H1 (cell line): Measurements from ENCODE around the gene HIVEP2. TPM values are rescaled to one million over a fixed set of nuclear protein-coding genes. Genes with fewer than 3 reads are reported as not detected.

Experiments used
- CTCF ChIA-PET: fragments of 300-600 bp; sonication (Branson Sonifier 250); formaldehyde crosslinking; loops from one replicate; lab custom pipeline; 2021; ENCODE audit not compliant: partially characterized antibody; lab: Charles Lee
- POLR2A ChIA-PET: fragments of 300-600 bp; sonication (Branson Sonifier 250); formaldehyde crosslinking; loops from one replicate; lab custom pipeline; 2021; ENCODE audit warnings: inconsistent platforms; ENCODE audit not compliant: partially characterized antibody; lab: Charles Lee
- DNase-seq, 2 experiments: peaks; one replicate each; pipeline versions ENCODE4 v3.0.0 to v3.0.0-alpha.2; 2010 to 2022; ENCODE audit warnings: low spot score in 2 of 2, low read depth in 1 of 2, mixed read lengths in 1 of 2
- FAIRE-seq: peaks from 2 replicates; lab custom pipeline; 2011; peaks lifted over from hg19 to GRCh38; lab: Jason Lieb, UNC
- H2AFZ ChIP-seq: 2 replicates; pipeline ENCODE4 v1.8.1; 2012; ENCODE audit warnings: low read length, inconsistent platforms
- H2AK5ac ChIP-seq: 2 replicates; pipeline ENCODE4 v1.6.1; 2013; ENCODE audit warnings: low read depth, low read length
- H2BK120ac ChIP-seq: replicated peaks from 2 replicates; pipeline ENCODE3; 2013; ENCODE audit warnings: low read depth, low read length, inconsistent platforms
- H2BK12ac ChIP-seq: 2 replicates; pipeline ENCODE4 v1.6.1; 2013; ENCODE audit warnings: low read depth, low read length
- H2BK15ac ChIP-seq: 2 replicates; pipeline ENCODE4 v1.6.1; 2013; ENCODE audit warnings: low read length
- H2BK20ac ChIP-seq: 2 replicates; pipeline ENCODE4 v1.6.1; 2013; ENCODE audit warnings: low read length
- H2BK5ac ChIP-seq: 2 replicates; pipeline ENCODE4 v1.6.1; 2013; ENCODE audit warnings: low read depth, low read length
- H3K14ac ChIP-seq: 2 replicates; pipeline ENCODE4 v1.6.1; 2013; ENCODE audit warnings: inconsistent platforms; ENCODE audit not compliant: insufficient read length
- H3K18ac ChIP-seq: 2 replicates; pipeline ENCODE4 v1.6.1; 2013; ENCODE audit warnings: low read length; ENCODE audit errors: extremely low read depth
- H3K23ac ChIP-seq: 2 replicates; pipeline ENCODE4 v1.6.1; 2013; ENCODE audit warnings: inconsistent platforms; ENCODE audit not compliant: insufficient read length
- H3K23me2 ChIP-seq: 2 replicates; pipeline ENCODE4 v1.6.1; 2013; ENCODE audit warnings: low read depth, low read length
- H3K27ac ChIP-seq: 2 replicates; pipeline ENCODE4 v1.6.1; 2011; ENCODE audit warnings: low read depth, low read length, inconsistent platforms
- H3K27me3 ChIP-seq, 4 experiments: replicated peaks in 1 of 4; 1 replicate in 1 of 4; 2 replicates in 3 of 4; pipeline versions ENCODE4 v1.6.1 to v1.8.1; 2011 to 2013; ENCODE audit warnings: low read length in 3 of 4, mild to moderate bottlenecking in 3 of 4, inconsistent platforms in 2 of 4, mixed read lengths in 2 of 4, moderate library complexity in 1 of 4; ENCODE audit not compliant: control insufficient read depth in 3 of 4, insufficient read depth in 3 of 4; ENCODE audit errors: extremely low read depth in 1 of 4
- H3K36me3 ChIP-seq, 4 experiments: 2 replicates each; pipeline versions ENCODE4 v1.6.1 to v1.8.1; 2011 to 2013; ENCODE audit warnings: mild to moderate bottlenecking in 4 of 4, low read length in 3 of 4, moderate library complexity in 2 of 4, control low read depth in 1 of 4, inconsistent platforms in 1 of 4; ENCODE audit not compliant: insufficient read depth in 4 of 4, control insufficient read depth in 2 of 4
- H3K4ac ChIP-seq: replicated peaks from 2 replicates; pipeline ENCODE3; 2013; ENCODE audit warnings: low read length, low read depth, mixed read lengths, inconsistent platforms; ENCODE audit not compliant: insufficient read length
- H3K4me1 ChIP-seq, 4 experiments: replicated peaks in 1 of 4; 1 replicate in 1 of 4; 2 replicates in 3 of 4; pipeline versions ENCODE4 v1.6.1 to v1.8.1; 2011 to 2013; ENCODE audit warnings: low read length in 3 of 4, inconsistent platforms in 2 of 4, mixed read lengths in 1 of 4; ENCODE audit not compliant: insufficient read depth in 4 of 4, control insufficient read depth in 3 of 4
- H3K4me2 ChIP-seq, 2 experiments: 2 replicates each; pipeline versions ENCODE4 v1.6.1 to v1.8.1; 2011 to 2013; ENCODE audit warnings: low read depth in 2 of 2, low read length in 2 of 2, control low read depth in 1 of 2, inconsistent platforms in 1 of 2, mild to moderate bottlenecking in 1 of 2; ENCODE audit not compliant: insufficient read depth in 1 of 2
- H3K4me3 ChIP-seq, 4 experiments: fragments of 200-600, 300-600 bp in 1 of 4; sonication (generic), shearing (Covaris generic), sonication (Bioruptor Twin) in 1 of 4; 2 replicates each; pipeline versions ENCODE4 v1.5.1 to v1.8.1; 2011 to 2016; ENCODE audit warnings: low read length in 4 of 4, low read depth in 3 of 4, control low read depth in 2 of 4, inconsistent platforms in 2 of 4, mild to moderate bottlenecking in 2 of 4, mixed read lengths in 1 of 4, moderate library complexity in 1 of 4; ENCODE audit not compliant: insufficient read depth in 2 of 4; ENCODE audit errors: extremely low read depth in 1 of 4
- H3K56ac ChIP-seq: replicated peaks from 2 replicates; pipeline ENCODE3; 2013; ENCODE audit warnings: low read depth, mild to moderate bottlenecking, mixed read lengths, low read length, inconsistent platforms; ENCODE audit not compliant: insufficient read length
- H3K79me1 ChIP-seq: 2 replicates; pipeline ENCODE4 v1.6.1; 2013; ENCODE audit warnings: low read depth, low read length, control low read depth
- H3K79me2 ChIP-seq, 2 experiments: 2 replicates each; pipeline versions ENCODE4 v1.6.1 to v1.8.1; 2012 to 2013; ENCODE audit warnings: low read length in 2 of 2, mild to moderate bottlenecking in 2 of 2, inconsistent platforms in 1 of 2; ENCODE audit not compliant: insufficient read depth in 2 of 2, control insufficient read depth in 1 of 2
- H3K9ac ChIP-seq, 4 experiments: replicated peaks in 1 of 4; 1 replicate in 1 of 4; 2 replicates in 3 of 4; pipeline versions ENCODE4 v1.6.1 to v1.8.1; 2011 to 2013; ENCODE audit warnings: low read depth in 3 of 4, low read length in 3 of 4, control low read depth in 2 of 4, mild to moderate bottlenecking in 2 of 4, moderate library complexity in 2 of 4, inconsistent platforms in 1 of 4; ENCODE audit errors: extremely low read depth in 1 of 4
- H3K9me3 ChIP-seq, 2 experiments: 2 replicates each; pipeline versions ENCODE4 v1.6.1 to v1.8.1; 2012 to 2013; ENCODE audit warnings: mild to moderate bottlenecking in 2 of 2, moderate library complexity in 2 of 2, control low read depth in 1 of 2, inconsistent platforms in 1 of 2, low read depth in 1 of 2, low read length in 1 of 2, mixed read lengths in 1 of 2; ENCODE audit not compliant: insufficient read depth in 2 of 2
- H4K20me1 ChIP-seq, 2 experiments: replicated peaks in 1 of 2; 2 replicates each; pipeline versions ENCODE3 to v1.8.1; 2011 to 2013; ENCODE audit warnings: inconsistent platforms in 2 of 2, low read length in 2 of 2, mild to moderate bottlenecking in 1 of 2; ENCODE audit not compliant: insufficient read depth in 2 of 2, control insufficient read depth in 1 of 2
- H4K5ac ChIP-seq: 2 replicates; pipeline ENCODE4 v1.6.1; 2013; ENCODE audit warnings: low read length, low read depth, mixed read lengths, inconsistent platforms; ENCODE audit not compliant: insufficient read length
- H4K8ac ChIP-seq: 2 replicates; pipeline ENCODE4 v1.8.0; 2013; ENCODE audit warnings: mild to moderate bottlenecking, moderate library complexity, low read length, inconsistent platforms; ENCODE audit not compliant: insufficient read depth; ENCODE audit errors: extremely low read depth
- H4K91ac ChIP-seq: replicated peaks from 2 replicates; pipeline ENCODE3; 2013; ENCODE audit warnings: low read length, mixed read lengths, inconsistent platforms; ENCODE audit not compliant: insufficient read length
- ATF3 ChIP-seq: IDR thresholded peaks from 2 replicates; pipeline ENCODE4 v1.6.1; 2011; ENCODE audit warnings: low read depth, mild to moderate bottlenecking, low read length; ENCODE audit not compliant: insufficient read depth
- CBX8 ChIP-seq: fragments of 300-800, 300-1000 bp; sonication (generic); IDR thresholded peaks from 2 replicates; pipeline ENCODE4 v1.7.1; 2016; ENCODE audit warnings: low read depth, low read length, borderline replicate concordance
- CEBPB ChIP-seq: IDR thresholded peaks from 2 replicates; pipeline ENCODE4 v1.6.1; 2012; ENCODE audit warnings: low read depth, low read length
- EP300 ChIP-seq, 2 experiments: IDR thresholded peaks; 1 replicate in 1 of 2; 2 replicates in 1 of 2; pipeline ENCODE4 v1.6.1; 2011 to 2012; ENCODE audit warnings: low read depth in 2 of 2, low read length in 2 of 2, mild to moderate bottlenecking in 2 of 2, borderline replicate concordance in 1 of 2, inconsistent platforms in 1 of 2, moderate library complexity in 1 of 2
- GABPA ChIP-seq: IDR thresholded peaks from 2 replicates; pipeline ENCODE4 v1.6.1; 2011; ENCODE audit warnings: mild to moderate bottlenecking, low read length, moderate library complexity, borderline replicate concordance; ENCODE audit not compliant: insufficient read depth
- HDAC2 ChIP-seq, 2 experiments: fragments of 300-600 bp in 1 of 2; sonication (generic) in 1 of 2; IDR thresholded peaks; 2 replicates each; pipeline ENCODE4 v1.6.1; 2011 to 2012; ENCODE audit warnings: low read depth in 2 of 2, low read length in 2 of 2, mild to moderate bottlenecking in 2 of 2, moderate library complexity in 2 of 2, borderline replicate concordance in 1 of 2, inconsistent platforms in 1 of 2
- KDM4A ChIP-seq: IDR thresholded peaks from one replicate; pipeline ENCODE4 v1.7.1; 2012; ENCODE audit warnings: low read depth, mild to moderate bottlenecking, moderate library complexity, low read length, inconsistent platforms; ENCODE audit not compliant: severe bottlenecking
- KDM5A ChIP-seq: fragments of 200-600 bp; IDR thresholded peaks from 2 replicates; pipeline ENCODE4 v1.7.1; 2012; ENCODE audit warnings: mild to moderate bottlenecking, low read length, inconsistent platforms, mixed read lengths
- POU5F1 ChIP-seq: IDR thresholded peaks from 2 replicates; pipeline ENCODE4 v1.6.1; 2011; ENCODE audit warnings: low read depth, mild to moderate bottlenecking, low read length, moderate library complexity
- RAD21 ChIP-seq, 2 experiments: IDR thresholded peaks in 1 of 2; conservative IDR thresholded peaks in 1 of 2; 2 replicates each; pipeline ENCODE4 v1.6.1; 2011; ENCODE audit warnings: low read depth in 2 of 2, low read length in 2 of 2, improper control_type of control experiment in 1 of 2, inconsistent platforms in 1 of 2, mild to moderate bottlenecking in 1 of 2, moderate library complexity in 1 of 2
- SAP30 ChIP-seq: fragments of 300-600 bp; sonication (generic); IDR thresholded peaks from 2 replicates; pipeline ENCODE4 v1.7.1; 2012; ENCODE audit warnings: low read length, moderate library complexity, mild to moderate bottlenecking, inconsistent platforms; ENCODE audit not compliant: insufficient read depth, insufficient replicate concordance
- SIX5 ChIP-seq: IDR thresholded peaks from 2 replicates; pipeline ENCODE4 v1.6.1; 2011; ENCODE audit warnings: mild to moderate bottlenecking, low read depth, low read length
- SP1 ChIP-seq: IDR thresholded peaks from 2 replicates; pipeline ENCODE4 v1.6.1; 2011; ENCODE audit warnings: low read depth, low read length
- YY1 ChIP-seq: IDR thresholded peaks from 2 replicates; pipeline ENCODE4 v1.6.1; 2011; ENCODE audit warnings: low read depth, mild to moderate bottlenecking, low read length
- polyA plus RNA-seq, 7 experiments: library from polyadenylated mRNA; depleted of rRNA in 3 of 7; stranded (reverse) in 5 of 7; unstranded in 2 of 7; fragments of >200 nt in 5 of 7; fragments of 200-250 nt in 2 of 7; gene quantifications; 1 replicate in 5 of 7; 2 replicates in 1 of 7; 4 replicates in 1 of 7; pipeline versions ENCODE4 v1.2.1 to v1.2.3, GENCODE V29; 2011 to 2013; ENCODE audit warnings: missing spikeins in 2 of 7, mixed read lengths in 2 of 7
- total RNA-seq: library from RNA; stranded (reverse); fragmentation: NEBNext Ultra II Directional; extraction: Animal tissue kit (Norgen Biotek cat#: 25700); gene quantifications from 2 replicates; pipeline ENCODE4 v1.2.1, GENCODE V29; 2021

Gene HIVEP2
- total and polyA plus RNA-seq, 2 of the 8 experiments (the other 6 are each of a cell fraction or from before 2014, with no cell fraction given) = 2.2 to 6.1 TPM

GRCh38 chr6:142732790-142733189, 212.2 kb downstream of the HIVEP2 start:
- no peak overlapping the region for H2AFZ ChIP-seq
- no peak overlapping the region for H3K9ac ChIP-seq
- H2AK5ac ChIP-seq = no peak overlapping the region
- H3K18ac ChIP-seq = no peak overlapping the region
- H3K4me3 ChIP-seq = no peak overlapping the region
- H3K27ac ChIP-seq = no peak overlapping the region
- no peaks in the 10 kb centered on the region for H3K79me2 ChIP-seq
- FAIRE-seq = no peak
- peaks cover 0 to 3% (median 2%) of the 10 kb centered on the region in 4 experiments; a peak in 2 of 7 replicates for H3K4me1 ChIP-seq
- no peak overlapping the region for H2BK15ac ChIP-seq
- H2BK12ac ChIP-seq = no peak overlapping the region
- DNase-seq = no peak
- H3K36me3 ChIP-seq = no peaks in the 10 kb centered on the region
- H4K20me1 ChIP-seq = no peaks in the 10 kb centered on the region
- H3K56ac ChIP-seq = no peak overlapping the region
- no peak overlapping the region for H3K23ac ChIP-seq
- H4K5ac ChIP-seq = no peak overlapping the region
- no peak overlapping the region for H3K4me2 ChIP-seq
- no peaks in the 10 kb centered on the region for H3K27me3 ChIP-seq
- ChIA-PET POLR2A (no interaction called here), CTCF (interaction anchor here (0.9 to 6.4 kb wide), 3 partner anchors 15 to 39 kb away, joined by 3 to 43 read pairs (median 6); no protein-coding TSS in a partner anchor)
- H4K8ac ChIP-seq = no peak overlapping the region
- H3K9me3 ChIP-seq = no peaks in the 10 kb centered on the region
- no peak overlapping the region for H3K4ac ChIP-seq
- H3K23me2 ChIP-seq = no peaks in the 10 kb centered on the region
- no peak overlapping the region for H3K14ac ChIP-seq
- H2BK20ac ChIP-seq = no peak overlapping the region
- H2BK5ac ChIP-seq = no peak overlapping the region
- H4K91ac ChIP-seq = no peak overlapping the region
- no peak overlapping the region for H2BK120ac ChIP-seq
- no peaks in the 10 kb centered on the region for H3K79me1 ChIP-seq
- TF ChIP-seq SIX5 (no peak), ATF3 (no peak), CEBPB (no peak), KDM5A (no peak), SP1 (no peak), EP300 (IDR thresholded peaks at IDR 0.05; ENCODE audit: borderline replicate concordance in 1 of 2, low read depth in 2 of 2, low read length in 2 of 2) (no peak), POU5F1 (no peak), GABPA (no peak), YY1 (no peak), HDAC2 (IDR thresholded peaks at IDR 0.05; ENCODE audit: borderline replicate concordance in 1 of 2, low read depth in 2 of 2, low read length in 2 of 2) (no peak), KDM4A (no peak), RAD21 (IDR thresholded peaks at IDR 0.05 in 1 of 2, conservative IDR thresholded peaks at IDR 0.05 in 1 of 2; ENCODE audit: low read depth in 2 of 2, low read length in 2 of 2) (no peak), SAP30 (no peak), CBX8 (no peak)
